Fibroblast of lung (primary cell): Measurements from ENCODE around the gene SRPK1. TPM values are rescaled to one million over a fixed set of nuclear protein-coding genes. Genes with fewer than 3 reads are reported as not detected.

ENCODE experiments used
- DNase-seq, 2 donors: peaks; one replicate each; pipeline versions ENCODE4 v3.0.0 to v3.0.0-alpha.2; 2010; ENCODE audit warnings: low read depth in 2 of 2
- H2AFZ ChIP-seq: 2 replicates; pipeline ENCODE4 v1.5.1; 2012; ENCODE audit warnings: low read length, control low read depth, inconsistent platforms
- H3K27ac ChIP-seq: 2 replicates; pipeline ENCODE4 v1.5.1; 2011; ENCODE audit warnings: low read length, control low read depth; ENCODE audit not compliant: insufficient read depth
- H3K27me3 ChIP-seq: 2 replicates; pipeline ENCODE4 v1.5.1; 2011; ENCODE audit warnings: mild to moderate bottlenecking, low read length; ENCODE audit not compliant: control insufficient read depth, insufficient read depth
- H3K36me3 ChIP-seq: 2 replicates; pipeline ENCODE4 v1.5.1; 2011; ENCODE audit warnings: low read length; ENCODE audit not compliant: control insufficient read depth, insufficient read depth
- H3K4me1 ChIP-seq: 2 replicates; pipeline ENCODE4 v1.5.1; 2011; ENCODE audit warnings: low read length; ENCODE audit not compliant: control insufficient read depth, insufficient read depth; ENCODE audit errors: extremely low read depth
- H3K4me2 ChIP-seq: 2 replicates; pipeline ENCODE4 v1.5.1; 2011; ENCODE audit warnings: low read length, control low read depth; ENCODE audit not compliant: insufficient read depth; ENCODE audit errors: extremely low read depth
- H3K4me3 ChIP-seq, 4 experiments: fragments of 200-600 bp in 1 of 4; sonication (generic) in 1 of 4; replicated peaks in 1 of 4; 2 replicates each; pipeline ENCODE4 v1.5.1; 2011 to 2016; ENCODE audit warnings: low read length in 4 of 4, low read depth in 3 of 4, mild to moderate bottlenecking in 3 of 4, control low read depth in 2 of 4, inconsistent platforms in 1 of 4, mixed read lengths in 1 of 4; ENCODE audit not compliant: insufficient read depth in 1 of 4; ENCODE audit errors: control extremely low read depth in 1 of 4
- H3K79me2 ChIP-seq: 2 replicates; pipeline ENCODE4 v1.5.1; 2012; ENCODE audit warnings: mild to moderate bottlenecking, low read length, inconsistent platforms; ENCODE audit not compliant: control insufficient read depth, insufficient read depth
- H3K9ac ChIP-seq: 2 replicates; pipeline ENCODE4 v1.5.1; 2011; ENCODE audit warnings: mild to moderate bottlenecking, low read length, control low read depth; ENCODE audit not compliant: insufficient read depth
- H3K9me3 ChIP-seq: 2 replicates; pipeline ENCODE4 v1.5.1; 2012; ENCODE audit warnings: low read depth, low read length; ENCODE audit not compliant: control insufficient read depth, insufficient read depth
- H4K20me1 ChIP-seq: 2 replicates; pipeline ENCODE4 v1.5.1; 2011; ENCODE audit warnings: low read length; ENCODE audit not compliant: control insufficient read depth, insufficient read depth; ENCODE audit errors: extremely low read depth
- EZH2 ChIP-seq: IDR thresholded peaks from 2 replicates; pipeline ENCODE4 v1.5.1; 2012; ENCODE audit warnings: low read length, control low read depth, mild to moderate bottlenecking; ENCODE audit errors: missing control alignments
- polyA plus RNA-seq, 2 donors: library from polyadenylated mRNA; depleted of rRNA in 1 of 2; stranded (reverse) in 1 of 2; unstranded in 1 of 2; fragments of >200 nt; gene quantifications; 2 replicates each; pipeline ENCODE4 v1.2.1, GENCODE V29; 2011 to 2012; ENCODE audit warnings: missing spikeins in 1 of 2
- total RNA-seq: library from RNA; depleted of rRNA; stranded (reverse); fragments of >200 nt; gene quantifications from 2 replicates; pipeline ENCODE4 v1.2.1, GENCODE V29; 2014
- TF ChIP-seq, protein P1 (sequence below), 2 donors: IDR thresholded peaks in 1 of 2; conservative IDR thresholded peaks in 1 of 2; 1 replicate in 1 of 2; 2 replicates in 1 of 2; pipeline ENCODE4 v1.5.1; 2011 to 2012; ENCODE audit warnings: low read length in 2 of 2, control low read depth in 1 of 2, inconsistent platforms in 1 of 2, low read depth in 1 of 2, mild to moderate bottlenecking in 1 of 2

SRPK1 gene
- total and polyA plus RNA-seq, 2 donors (not counting 1 experiment from before 2014, with no cell fraction given): 22.2 to 44.8 TPM

DNA sequence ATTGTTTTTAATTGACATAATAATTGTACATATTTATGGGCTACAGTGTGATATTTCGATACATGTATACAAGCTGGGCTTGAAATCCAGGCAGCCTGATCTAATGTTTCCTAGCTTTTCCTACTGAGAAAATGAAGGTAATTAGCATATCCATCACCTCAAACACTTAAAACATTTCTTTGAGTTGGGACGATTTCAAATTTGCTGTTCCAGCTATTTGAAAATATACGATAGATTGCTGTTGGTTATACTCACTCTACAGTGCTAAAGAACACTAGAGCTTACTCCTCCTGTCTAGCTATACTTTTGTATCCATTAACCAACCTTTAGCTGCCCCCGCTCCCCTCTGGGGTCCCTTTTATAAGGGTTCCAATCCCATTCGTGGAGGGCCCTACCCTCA lies 111.1 kb downstream of the SRPK1 start:
- Histone ChIP-seq H3K27me3 (no peaks in the 10 kb centered on the region), H3K27ac (no peak overlapping the region), H3K79me2 (no peaks in the 10 kb centered on the region), H3K9me3 (no peaks in the 10 kb centered on the region), H4K20me1 (no peaks in the 10 kb centered on the region), H3K9ac (no peak overlapping the region), H3K4me3 (no peak overlapping the region), H3K4me2 (no peak overlapping the region), H3K4me1 (no peaks in the 10 kb centered on the region), H2AFZ (no peak overlapping the region), H3K36me3 (no peaks in the 10 kb centered on the region)
- TF ChIP-seq EZH2: no peak
- TF ChIP-seq, protein P1, sequence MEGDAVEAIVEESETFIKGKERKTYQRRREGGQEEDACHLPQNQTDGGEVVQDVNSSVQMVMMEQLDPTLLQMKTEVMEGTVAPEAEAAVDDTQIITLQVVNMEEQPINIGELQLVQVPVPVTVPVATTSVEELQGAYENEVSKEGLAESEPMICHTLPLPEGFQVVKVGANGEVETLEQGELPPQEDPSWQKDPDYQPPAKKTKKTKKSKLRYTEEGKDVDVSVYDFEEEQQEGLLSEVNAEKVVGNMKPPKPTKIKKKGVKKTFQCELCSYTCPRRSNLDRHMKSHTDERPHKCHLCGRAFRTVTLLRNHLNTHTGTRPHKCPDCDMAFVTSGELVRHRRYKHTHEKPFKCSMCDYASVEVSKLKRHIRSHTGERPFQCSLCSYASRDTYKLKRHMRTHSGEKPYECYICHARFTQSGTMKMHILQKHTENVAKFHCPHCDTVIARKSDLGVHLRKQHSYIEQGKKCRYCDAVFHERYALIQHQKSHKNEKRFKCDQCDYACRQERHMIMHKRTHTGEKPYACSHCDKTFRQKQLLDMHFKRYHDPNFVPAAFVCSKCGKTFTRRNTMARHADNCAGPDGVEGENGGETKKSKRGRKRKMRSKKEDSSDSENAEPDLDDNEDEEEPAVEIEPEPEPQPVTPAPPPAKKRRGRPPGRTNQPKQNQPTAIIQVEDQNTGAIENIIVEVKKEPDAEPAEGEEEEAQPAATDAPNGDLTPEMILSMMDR (conservative IDR thresholded peaks at IDR 0.05 in 1 of 2, IDR thresholded peaks at IDR 0.05 in 1 of 2; ENCODE audit: low read depth in 1 of 2, low read length in 2 of 2): no peak
- no peak for DNase-seq

DNA sequence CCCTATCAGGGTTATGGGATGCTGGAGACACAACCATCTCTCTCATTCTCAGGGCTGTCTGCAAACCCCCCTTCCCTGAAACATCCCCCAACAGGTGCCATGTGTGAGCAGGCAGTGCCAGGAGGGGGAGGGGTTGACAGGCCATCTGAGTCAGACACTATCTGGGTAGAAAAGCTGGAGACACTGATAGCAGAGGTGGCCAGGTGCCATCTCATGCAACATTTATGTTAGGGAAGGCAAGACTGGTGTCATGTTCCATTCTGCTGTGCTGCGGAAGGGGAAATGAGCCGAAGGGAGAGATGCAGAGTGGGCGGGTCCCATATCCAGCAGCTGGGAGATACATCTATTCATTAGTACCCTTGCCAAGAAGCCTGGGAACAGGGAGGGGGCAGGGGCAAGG lies 112.2 kb downstream of the SRPK1 start:
- Histone ChIP-seq H3K9me3 (no peaks in the 10 kb centered on the region), H3K4me2 (no peak overlapping the region), H2AFZ (no peak overlapping the region), H3K9ac (no peak overlapping the region), H3K79me2 (no peaks in the 10 kb centered on the region), H3K4me1 (no peaks in the 10 kb centered on the region), H3K36me3 (no peaks in the 10 kb centered on the region), H3K27me3 (no peaks in the 10 kb centered on the region), H3K27ac (no peak overlapping the region), H4K20me1 (no peaks in the 10 kb centered on the region), H3K4me3 (no peak overlapping the region)
- peak in 1 of 2 donors; percentile 11 for DNase-seq
- no peak for TF ChIP-seq EZH2
- TF ChIP-seq, protein P1 (conservative IDR thresholded peaks at IDR 0.05 in 1 of 2, IDR thresholded peaks at IDR 0.05 in 1 of 2; ENCODE audit: low read depth in 1 of 2, low read length in 2 of 2): no peak

DNA sequence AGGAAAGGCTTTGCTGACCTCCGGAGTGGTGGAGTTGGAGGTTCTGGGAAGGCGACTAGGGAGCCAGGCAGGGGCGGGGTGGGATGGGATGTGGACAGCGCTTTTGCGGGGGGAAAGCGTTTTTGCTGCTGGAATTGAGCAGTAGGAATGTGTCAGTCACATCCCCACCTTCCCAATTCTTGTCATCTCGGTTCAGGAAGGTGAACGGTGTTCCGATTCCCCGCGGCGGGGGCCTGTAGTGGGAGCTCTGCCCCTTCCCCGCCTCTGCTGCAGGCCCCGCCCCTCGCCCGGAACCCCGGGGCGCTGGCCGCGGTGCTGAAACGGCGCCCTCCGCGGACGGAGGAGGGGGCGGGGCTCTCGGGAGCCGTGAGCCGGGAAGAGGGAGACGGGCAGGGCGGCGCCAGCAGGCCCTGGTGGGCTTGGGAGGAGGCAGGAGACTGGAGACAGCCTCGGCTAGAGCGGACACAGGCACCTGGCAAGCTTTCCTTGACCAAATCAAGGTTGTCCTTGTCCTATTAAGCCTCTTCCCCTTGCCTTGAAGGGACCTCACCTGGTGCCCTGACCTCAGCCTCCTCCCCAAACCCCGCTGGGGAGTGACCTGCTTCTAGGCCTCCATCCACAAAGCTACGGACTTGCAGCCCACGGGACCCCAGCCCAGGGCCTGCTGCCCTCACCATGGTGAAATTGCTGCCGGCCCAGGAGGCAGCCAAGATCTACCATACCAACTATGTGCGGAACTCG lies 115.7 kb downstream of the SRPK1 start, which contains the start of gene LHFPL5:
Gene LHFPL5 (plus strand): TSS at position 357 of the 741 bp plus-strand sequence. CDS start 319 bp downstream, at position 676.
- no peak within 1 kb of the TSS for H2AFZ ChIP-seq
- peak within 1 kb of the TSS in 2 of 4 experiments; percentile 27 to 35 for H3K4me3 ChIP-seq
- H3K27ac ChIP-seq: no peak within 1 kb of the TSS

More for the DNA sequence above, 115.7 kb downstream of the SRPK1 start, which contains the start of gene LHFPL5:
- Histone ChIP-seq H3K27me3 (no peaks in the 10 kb centered on the region), H3K4me2 (peak within 1 kb of the TSS; percentile 32), H3K36me3 (no peaks in the 10 kb centered on the region), H3K9me3 (no peaks in the 10 kb centered on the region), H3K4me1 (no peaks in the 10 kb centered on the region), H3K79me2 (no peaks in the 10 kb centered on the region), H4K20me1 (no peaks in the 10 kb centered on the region), H3K9ac (no peak within 1 kb of the TSS)
- DNase-seq: peak; percentile 11 to 15
- TF ChIP-seq, protein P1 (conservative IDR thresholded peaks at IDR 0.05 in 1 of 2, IDR thresholded peaks at IDR 0.05 in 1 of 2; ENCODE audit: low read depth in 1 of 2, low read length in 2 of 2): no peak
- no peak for TF ChIP-seq EZH2
